Panc1 (cell line): ENCODE data around the gene ZFAND3.

Source experiments
- POLR2AphosphoS5 ChIP-seq: IDR thresholded peaks from 2 replicates; pipeline ENCODE4 v1.6.1; 2012; ENCODE audit warnings: mild to moderate bottlenecking, low read depth, low read length, moderate library complexity
- SIN3A ChIP-seq: IDR thresholded peaks from 2 replicates; pipeline ENCODE4 v1.6.1; 2012; ENCODE audit warnings: low read depth, mild to moderate bottlenecking, low read length, moderate library complexity, borderline replicate concordance; ENCODE audit not compliant: insufficient read depth
- TCF7L2 ChIP-seq: IDR thresholded peaks from 2 replicates; pipeline ENCODE4 v1.6.1; 2011; ENCODE audit warnings: mild to moderate bottlenecking, low read depth, low read length, inconsistent platforms
- TF ChIP-seq, protein P1 (sequence below): fragments of 450-650 bp; IDR thresholded peaks from 2 replicates; pipeline ENCODE4 v1.5.1; 2017; ENCODE audit warnings: mild to moderate bottlenecking

DNA sequence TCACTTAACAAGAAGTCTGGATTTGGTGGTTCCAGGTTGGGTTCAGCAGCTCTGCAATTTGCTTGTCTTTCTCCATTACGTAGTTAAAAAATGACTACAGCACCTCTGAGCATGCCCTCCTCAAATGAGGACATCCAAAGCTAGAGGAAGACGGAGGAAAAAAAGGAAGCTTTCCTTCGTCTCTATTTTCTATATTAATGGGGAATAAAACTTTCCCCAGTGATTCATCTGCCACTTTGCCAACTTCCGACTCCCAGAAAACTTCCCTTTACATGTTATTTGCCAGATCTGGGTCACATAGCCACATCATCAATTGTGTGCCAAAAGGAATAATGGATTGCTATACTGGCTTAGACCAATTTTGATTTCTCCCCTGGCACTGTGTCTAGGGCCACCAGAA, 69.5 kb downstream of the ZFAND3 start:
- TF ChIP-seq, protein P1, sequence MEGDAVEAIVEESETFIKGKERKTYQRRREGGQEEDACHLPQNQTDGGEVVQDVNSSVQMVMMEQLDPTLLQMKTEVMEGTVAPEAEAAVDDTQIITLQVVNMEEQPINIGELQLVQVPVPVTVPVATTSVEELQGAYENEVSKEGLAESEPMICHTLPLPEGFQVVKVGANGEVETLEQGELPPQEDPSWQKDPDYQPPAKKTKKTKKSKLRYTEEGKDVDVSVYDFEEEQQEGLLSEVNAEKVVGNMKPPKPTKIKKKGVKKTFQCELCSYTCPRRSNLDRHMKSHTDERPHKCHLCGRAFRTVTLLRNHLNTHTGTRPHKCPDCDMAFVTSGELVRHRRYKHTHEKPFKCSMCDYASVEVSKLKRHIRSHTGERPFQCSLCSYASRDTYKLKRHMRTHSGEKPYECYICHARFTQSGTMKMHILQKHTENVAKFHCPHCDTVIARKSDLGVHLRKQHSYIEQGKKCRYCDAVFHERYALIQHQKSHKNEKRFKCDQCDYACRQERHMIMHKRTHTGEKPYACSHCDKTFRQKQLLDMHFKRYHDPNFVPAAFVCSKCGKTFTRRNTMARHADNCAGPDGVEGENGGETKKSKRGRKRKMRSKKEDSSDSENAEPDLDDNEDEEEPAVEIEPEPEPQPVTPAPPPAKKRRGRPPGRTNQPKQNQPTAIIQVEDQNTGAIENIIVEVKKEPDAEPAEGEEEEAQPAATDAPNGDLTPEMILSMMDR, result no peak
- TF ChIP-seq TCF7L2 (no peak), SIN3A (no peak), POLR2AphosphoS5 (no peak)
